ENCODE results near the gene DHRS1.

DHRS1 gene

DNA sequence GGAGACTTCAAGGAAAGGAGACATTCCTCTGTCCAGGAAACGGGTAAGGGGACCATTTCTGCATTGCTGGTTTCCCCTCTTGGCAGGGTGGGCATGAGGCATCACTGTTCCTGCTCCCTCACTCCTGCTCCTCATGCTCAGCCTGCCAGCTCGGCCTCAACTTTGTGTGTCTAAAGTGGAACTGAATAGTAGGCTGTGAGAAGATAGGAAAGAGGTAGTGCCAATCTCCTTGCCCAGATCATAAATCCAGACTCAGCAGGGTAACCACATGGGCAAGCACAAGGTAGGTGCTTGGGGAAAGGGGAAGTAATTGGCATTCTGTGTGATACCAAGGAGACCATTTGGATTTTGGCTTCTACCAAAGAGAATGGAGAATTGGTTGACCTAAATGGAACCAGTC is 14.3 kb upstream of the DHRS1 start:
- Histone ChIP-seq H3K27me3 (ENCODE audit: control insufficient read depth, insufficient read depth, low read length) (peaks cover 10% of the 10 kb centered on the region), H3K4me2 (ENCODE audit: low read length) (no peak overlapping the region), H3K4me3 (ENCODE audit: low read length) (no peak overlapping the region), H3K9ac (ENCODE audit: low read depth, low read length) (no peak overlapping the region), H3K36me3 (ENCODE audit: insufficient read depth, low read length) (no peaks in the 10 kb centered on the region), H3K4me1 (ENCODE audit: control insufficient read depth, insufficient read depth, low read length) (peaks cover 32% of the 10 kb centered on the region), H3K9me3 (replicated peaks; ENCODE audit: low read length) (no peaks in the 10 kb centered on the region)

DNA sequence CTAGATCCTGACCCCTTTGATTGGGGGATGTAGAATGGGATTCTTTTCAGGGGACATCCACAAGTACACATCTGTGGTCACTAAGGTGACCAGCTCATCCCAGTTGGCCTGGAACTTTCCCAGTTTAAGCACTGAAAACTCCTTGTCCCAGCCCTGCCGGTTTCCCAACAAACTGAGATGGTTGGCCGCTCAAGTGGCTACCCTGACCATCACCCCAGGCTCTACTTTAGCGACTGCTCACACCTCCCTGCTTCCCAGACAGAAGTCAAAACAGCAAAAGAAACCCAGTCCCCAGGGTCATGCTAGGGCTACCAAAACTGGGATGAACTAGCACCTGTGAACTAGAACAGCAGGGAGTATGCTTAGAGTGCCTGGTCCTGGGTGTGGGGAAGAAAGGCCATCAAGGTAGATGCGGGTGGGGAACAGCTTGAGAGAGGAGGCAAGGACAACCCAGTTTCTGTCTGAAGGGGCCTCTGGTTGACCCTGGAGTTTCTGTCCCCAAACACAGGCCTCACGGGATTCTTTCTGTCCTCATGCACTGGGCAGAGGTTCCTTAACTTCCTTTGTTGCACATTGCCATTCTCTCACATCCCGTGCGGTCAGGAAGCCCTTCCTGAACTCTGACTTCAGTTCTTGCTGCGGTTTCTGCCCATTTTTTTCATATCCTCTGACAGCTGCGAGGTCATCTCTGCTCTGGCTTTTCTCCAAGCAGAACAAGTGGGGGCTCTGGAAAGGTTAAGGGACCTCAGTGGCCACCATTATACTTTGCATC is 13.3 kb upstream of the DHRS1 start:
- H3K36me3 ChIP-seq (ENCODE audit: insufficient read depth, low read length): no peaks in the 10 kb centered on the region
- peaks cover under 1% of the 10 kb centered on the region for H3K27me3 ChIP-seq (ENCODE audit: control insufficient read depth, insufficient read depth, low read length)
- H3K4me3 ChIP-seq (ENCODE audit: low read length): no peak overlapping the region
- H3K4me1 ChIP-seq (ENCODE audit: control insufficient read depth, insufficient read depth, low read length): peaks cover 32% of the 10 kb centered on the region
- no peaks in the 10 kb centered on the region for H3K9me3 ChIP-seq (replicated peaks; ENCODE audit: low read length)
- no peak overlapping the region for H3K4me2 ChIP-seq (ENCODE audit: low read length)
- no peak overlapping the region for H3K9ac ChIP-seq (ENCODE audit: low read depth, low read length)

DNA sequence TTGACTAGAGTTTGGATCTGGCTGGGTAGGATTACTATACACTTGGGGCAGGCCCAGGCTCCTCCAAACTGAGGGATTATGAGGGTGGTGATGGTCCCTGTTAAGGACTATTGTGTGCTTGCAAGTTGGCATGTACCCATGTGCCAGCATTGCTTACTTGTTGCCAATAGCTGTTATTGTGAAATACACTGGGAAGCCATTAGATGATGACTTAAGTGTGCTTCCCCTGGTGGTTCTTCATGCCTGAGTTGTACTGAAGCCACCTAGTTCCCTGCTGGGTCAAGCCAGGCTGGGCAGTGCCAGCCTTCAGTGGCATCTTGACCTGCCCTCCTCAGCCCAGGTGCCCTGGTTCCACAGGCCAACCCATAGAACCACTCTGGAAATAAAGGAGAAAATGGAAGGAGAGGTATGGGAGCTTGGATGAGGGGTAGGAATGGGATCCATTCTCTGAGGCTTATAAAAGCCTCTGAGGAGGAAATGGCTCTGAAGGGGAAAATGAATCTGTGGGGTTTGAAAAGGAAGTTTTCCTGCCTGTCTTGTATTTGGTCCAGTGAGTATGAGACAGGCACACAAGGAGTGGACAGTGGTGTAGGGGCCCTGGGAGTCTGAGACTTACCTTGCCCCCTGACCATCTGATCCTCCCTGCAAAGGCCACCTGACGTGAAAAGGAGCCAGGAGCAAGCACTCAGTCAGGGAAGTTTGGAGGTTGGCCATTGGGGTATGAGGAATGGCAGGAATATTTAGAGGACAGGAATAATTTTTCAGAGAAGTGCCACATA is 12.4 kb upstream of the DHRS1 start:
- peaks cover 24% of the 10 kb centered on the region for H3K4me1 ChIP-seq (ENCODE audit: control insufficient read depth, insufficient read depth, low read length)
- no peak overlapping the region for H3K4me3 ChIP-seq (ENCODE audit: low read length)
- no peaks in the 10 kb centered on the region for H3K9me3 ChIP-seq (replicated peaks; ENCODE audit: low read length)
- no peaks in the 10 kb centered on the region for H3K27me3 ChIP-seq (ENCODE audit: control insufficient read depth, insufficient read depth, low read length)
- H3K4me2 ChIP-seq (ENCODE audit: low read length): no peak overlapping the region
- H3K36me3 ChIP-seq (ENCODE audit: insufficient read depth, low read length): peaks cover under 1% of the 10 kb centered on the region
- H3K9ac ChIP-seq (ENCODE audit: low read depth, low read length): no peak overlapping the region

DNA sequence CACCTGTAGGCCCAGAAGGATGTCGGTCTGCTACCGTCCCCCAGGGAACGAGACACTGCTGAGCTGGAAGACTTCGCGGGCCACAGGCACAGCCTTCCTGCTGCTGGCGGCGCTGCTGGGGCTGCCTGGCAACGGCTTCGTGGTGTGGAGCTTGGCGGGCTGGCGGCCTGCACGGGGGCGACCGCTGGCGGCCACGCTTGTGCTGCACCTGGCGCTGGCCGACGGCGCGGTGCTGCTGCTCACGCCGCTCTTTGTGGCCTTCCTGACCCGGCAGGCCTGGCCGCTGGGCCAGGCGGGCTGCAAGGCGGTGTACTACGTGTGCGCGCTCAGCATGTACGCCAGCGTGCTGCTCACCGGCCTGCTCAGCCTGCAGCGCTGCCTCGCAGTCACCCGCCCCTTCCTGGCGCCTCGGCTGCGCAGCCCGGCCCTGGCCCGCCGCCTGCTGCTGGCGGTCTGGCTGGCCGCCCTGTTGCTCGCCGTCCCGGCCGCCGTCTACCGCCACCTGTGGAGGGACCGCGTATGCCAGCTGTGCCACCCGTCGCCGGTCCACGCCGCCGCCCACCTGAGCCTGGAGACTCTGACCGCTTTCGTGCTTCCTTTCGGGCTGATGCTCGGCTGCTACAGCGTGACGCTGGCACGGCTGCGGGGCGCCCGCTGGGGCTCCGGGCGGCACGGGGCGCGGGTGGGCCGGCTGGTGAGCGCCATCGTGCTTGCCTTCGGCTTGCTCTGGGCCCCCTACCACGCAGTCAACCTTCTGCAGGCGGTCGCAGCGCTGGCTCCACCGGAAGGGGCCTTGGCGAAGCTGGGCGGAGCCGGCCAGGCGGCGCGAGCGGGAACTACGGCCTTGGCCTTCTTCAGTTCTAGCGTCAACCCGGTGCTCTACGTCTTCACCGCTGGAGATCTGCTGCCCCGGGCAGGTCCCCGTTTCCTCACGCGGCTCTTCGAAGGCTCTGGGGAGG is 11.3 kb upstream of the DHRS1 start, which contains the start of gene LTB4R:
Gene LTB4R (plus strand): TSS at position 857 of the 959 bp plus-strand sequence. CDS start 4,150 bp downstream, outside the sequence.
- peaks cover 9% of the 10 kb centered on the region for H3K36me3 ChIP-seq (ENCODE audit: insufficient read depth, low read length)
- no peaks in the 10 kb centered on the region for H3K27me3 ChIP-seq (ENCODE audit: control insufficient read depth, insufficient read depth, low read length)
- H3K9me3 ChIP-seq (replicated peaks; ENCODE audit: low read length): no peaks in the 10 kb centered on the region
- peak within 1 kb of the TSS; percentile 75 for H3K4me2 ChIP-seq (ENCODE audit: low read length)
- H3K9ac ChIP-seq (ENCODE audit: low read depth, low read length): no peak within 1 kb of the TSS
- H3K4me1 ChIP-seq (ENCODE audit: control insufficient read depth, insufficient read depth, low read length): peaks cover 16% of the 10 kb centered on the region
- H3K4me3 ChIP-seq (ENCODE audit: low read length): no peak within 1 kb of the TSS

DNA sequence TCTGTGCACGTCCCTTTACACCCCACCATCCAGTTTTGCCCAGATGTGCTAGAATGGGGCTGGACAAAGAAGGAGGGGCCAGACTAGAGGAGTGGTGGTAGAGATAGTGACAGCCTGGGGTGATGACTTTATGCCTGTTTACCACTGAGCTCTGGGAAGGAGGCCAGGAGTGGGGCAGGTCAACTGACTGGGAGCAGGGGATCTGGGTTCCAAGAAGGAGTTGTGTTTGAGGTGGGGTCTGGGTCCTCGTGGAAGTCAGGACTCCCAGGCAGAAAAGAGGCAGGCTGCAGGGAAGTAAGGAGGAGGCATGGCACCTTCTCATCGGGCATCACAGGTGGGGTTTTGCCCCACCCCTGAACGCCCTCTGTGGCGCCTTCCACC is 10.7 kb upstream of the DHRS1 start:
- H3K4me2 ChIP-seq (ENCODE audit: low read length): peak overlapping the region; percentile 75
- H3K36me3 ChIP-seq (ENCODE audit: insufficient read depth, low read length): peaks cover 16% of the 10 kb centered on the region
- H3K4me1 ChIP-seq (ENCODE audit: control insufficient read depth, insufficient read depth, low read length): peaks cover 15% of the 10 kb centered on the region
- H3K9me3 ChIP-seq (replicated peaks; ENCODE audit: low read length): no peaks in the 10 kb centered on the region
- H3K4me3 ChIP-seq (ENCODE audit: low read length): no peak overlapping the region
- no peaks in the 10 kb centered on the region for H3K27me3 ChIP-seq (ENCODE audit: control insufficient read depth, insufficient read depth, low read length)
- no peak overlapping the region for H3K9ac ChIP-seq (ENCODE audit: low read depth, low read length)

DNA sequence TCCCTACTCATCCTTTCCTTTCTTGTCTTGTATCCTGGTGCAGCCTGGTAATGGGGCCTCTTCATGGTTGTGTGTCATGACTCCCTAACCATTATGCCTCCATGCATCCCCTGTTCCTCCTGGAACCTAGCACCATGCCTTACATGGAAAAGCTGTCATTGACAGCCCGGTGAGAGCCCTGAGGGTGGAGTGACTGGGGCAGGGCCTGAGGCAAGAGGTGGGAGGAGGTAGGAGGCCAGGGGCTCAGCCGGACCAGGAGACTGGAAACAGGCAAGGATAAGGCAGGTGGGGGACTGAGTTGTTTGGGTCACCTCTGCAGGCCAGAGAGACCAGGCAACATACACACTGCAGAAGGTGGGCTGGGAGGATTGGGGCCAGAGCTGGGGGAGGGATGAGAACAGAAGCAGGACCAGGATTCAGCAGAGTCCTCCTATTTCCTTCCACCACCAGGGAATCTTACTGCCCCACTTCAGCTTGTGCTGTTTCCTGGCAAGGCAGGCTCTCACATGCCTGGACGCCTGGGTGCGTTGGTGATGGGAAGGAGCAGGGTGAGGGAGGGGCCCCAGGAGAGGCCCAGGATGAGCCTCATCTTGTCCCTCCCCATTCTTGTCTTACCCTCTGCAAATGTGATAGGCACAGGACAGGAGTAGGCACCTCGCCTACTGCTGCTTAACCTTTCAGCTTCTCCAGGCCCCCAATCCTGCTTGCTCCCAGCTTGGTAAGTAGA is 10.1 kb upstream of the DHRS1 start, which contains the start of gene LTB4R2:
Gene LTB4R2 (plus strand): TSS at position 603 of the 727 bp plus-strand sequence. CDS start 525 bp downstream, outside the sequence.
- peaks cover 22% of the 10 kb centered on the region for H3K36me3 ChIP-seq (ENCODE audit: insufficient read depth, low read length)
- H3K27me3 ChIP-seq (ENCODE audit: control insufficient read depth, insufficient read depth, low read length): no peaks in the 10 kb centered on the region

DNA sequence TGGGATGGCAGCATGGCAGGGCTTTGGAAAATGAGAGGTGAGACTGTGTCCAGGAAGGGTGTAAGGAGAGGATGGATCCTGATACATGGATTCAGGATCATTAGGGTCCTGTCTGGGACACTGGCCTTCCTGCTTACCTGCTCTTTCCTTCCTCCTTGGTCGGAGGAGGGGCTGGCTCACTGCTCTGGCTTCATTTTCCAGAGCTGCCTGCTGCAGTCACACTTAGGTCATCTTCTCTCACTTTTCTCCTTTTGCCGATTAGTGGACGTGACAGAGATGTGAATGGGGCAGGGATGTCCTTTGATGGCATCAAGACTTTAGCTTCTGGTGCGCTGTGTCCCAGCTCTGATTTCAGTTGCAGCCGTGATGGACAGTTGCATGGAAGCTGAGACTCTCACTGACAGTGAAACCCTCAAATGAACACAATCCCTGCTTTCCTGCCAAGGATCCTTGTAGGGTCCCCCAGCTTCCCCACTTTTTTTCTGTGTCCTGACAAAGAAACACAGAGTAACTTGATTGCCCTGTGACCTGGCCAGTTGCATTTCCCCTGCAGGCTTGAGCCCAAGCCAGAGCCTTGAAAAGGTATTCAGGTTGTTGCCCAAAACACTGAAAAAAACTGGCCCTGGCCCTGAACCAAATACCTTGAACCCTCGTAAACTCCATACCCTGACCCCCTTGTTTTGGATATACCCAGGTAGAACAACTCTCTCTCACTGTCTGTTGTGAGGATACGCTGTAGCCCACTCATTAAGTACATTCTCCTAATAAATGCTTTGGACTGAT is 9.0 kb upstream of the DHRS1 start:
- H3K9me3 ChIP-seq (replicated peaks; ENCODE audit: low read length): no peaks in the 10 kb centered on the region
- peaks cover 15% of the 10 kb centered on the region for H3K4me1 ChIP-seq (ENCODE audit: control insufficient read depth, insufficient read depth, low read length)
- no peak overlapping the region for H3K4me3 ChIP-seq (ENCODE audit: low read length)
- no peak overlapping the region for H3K4me2 ChIP-seq (ENCODE audit: low read length)
- no peak overlapping the region for H3K9ac ChIP-seq (ENCODE audit: low read depth, low read length)
- H3K36me3 ChIP-seq (ENCODE audit: insufficient read depth, low read length): peaks cover 33% of the 10 kb centered on the region
- H3K27me3 ChIP-seq (ENCODE audit: control insufficient read depth, insufficient read depth, low read length): no peaks in the 10 kb centered on the region

More for the DNA sequence above, 10.1 kb upstream of the DHRS1 start, which contains the start of gene LTB4R2:
- Histone ChIP-seq H3K4me3 (ENCODE audit: low read length) (no peak within 1 kb of the TSS), H3K4me1 (ENCODE audit: control insufficient read depth, insufficient read depth, low read length) (peaks cover 15% of the 10 kb centered on the region), H3K4me2 (ENCODE audit: low read length) (peak within 1 kb of the TSS; percentile 75), H3K9ac (ENCODE audit: low read depth, low read length) (no peak within 1 kb of the TSS), H3K9me3 (replicated peaks; ENCODE audit: low read length) (no peaks in the 10 kb centered on the region)

DNA sequence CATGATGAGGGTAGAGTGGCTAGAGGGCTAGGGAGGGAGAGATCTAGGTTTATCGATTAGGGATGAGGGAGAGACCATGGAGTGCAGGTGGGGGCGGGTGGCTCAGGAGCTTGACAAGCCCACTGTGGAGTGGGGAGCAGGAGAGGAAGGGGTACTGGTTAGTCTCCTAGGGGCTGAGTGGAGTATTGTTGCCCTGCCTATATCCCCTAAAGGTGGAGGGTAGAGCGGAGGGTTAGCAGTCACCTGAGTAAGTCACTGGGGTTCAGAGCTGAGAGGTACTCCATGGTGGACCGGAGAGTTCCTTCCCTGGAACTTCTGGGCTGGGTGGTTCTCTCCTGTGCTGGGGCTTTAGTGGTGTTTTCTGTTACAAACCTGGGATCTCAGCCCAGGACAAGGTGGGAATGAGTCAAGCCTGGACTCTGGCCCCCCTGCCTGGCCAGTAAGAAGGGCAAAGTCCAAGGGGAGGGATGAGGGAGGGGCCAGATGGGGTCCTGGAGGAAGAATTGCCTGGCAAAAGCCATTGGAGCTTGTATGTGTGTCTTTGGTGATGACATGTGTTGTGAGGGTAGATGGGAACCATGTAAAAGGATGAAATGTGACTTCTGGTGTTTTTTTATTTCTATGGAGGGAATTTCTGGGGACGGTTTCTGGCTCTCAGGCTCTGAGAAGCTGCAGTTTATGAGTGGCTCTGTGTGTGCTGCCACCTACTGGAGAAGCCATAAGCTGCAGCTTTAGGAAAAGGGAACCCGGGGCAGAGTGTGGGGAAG is 8.2 kb upstream of the DHRS1 start, which contains the start of gene CIDEB:
Gene CIDEB (minus strand): TSS at position 403 of the 767 bp plus-strand sequence. CDS start 119 bp downstream, at position 284.
- Histone ChIP-seq H3K9ac (ENCODE audit: low read depth, low read length) (no peak within 1 kb of the TSS), H3K4me2 (ENCODE audit: low read length) (no peak within 1 kb of the TSS), H3K4me1 (ENCODE audit: control insufficient read depth, insufficient read depth, low read length) (peaks cover 15% of the 10 kb centered on the region), H3K36me3 (ENCODE audit: insufficient read depth, low read length) (peaks cover 39% of the 10 kb centered on the region), H3K27me3 (ENCODE audit: control insufficient read depth, insufficient read depth, low read length) (no peaks in the 10 kb centered on the region), H3K4me3 (ENCODE audit: low read length) (no peak within 1 kb of the TSS), H3K9me3 (replicated peaks; ENCODE audit: low read length) (no peaks in the 10 kb centered on the region)

DNA sequence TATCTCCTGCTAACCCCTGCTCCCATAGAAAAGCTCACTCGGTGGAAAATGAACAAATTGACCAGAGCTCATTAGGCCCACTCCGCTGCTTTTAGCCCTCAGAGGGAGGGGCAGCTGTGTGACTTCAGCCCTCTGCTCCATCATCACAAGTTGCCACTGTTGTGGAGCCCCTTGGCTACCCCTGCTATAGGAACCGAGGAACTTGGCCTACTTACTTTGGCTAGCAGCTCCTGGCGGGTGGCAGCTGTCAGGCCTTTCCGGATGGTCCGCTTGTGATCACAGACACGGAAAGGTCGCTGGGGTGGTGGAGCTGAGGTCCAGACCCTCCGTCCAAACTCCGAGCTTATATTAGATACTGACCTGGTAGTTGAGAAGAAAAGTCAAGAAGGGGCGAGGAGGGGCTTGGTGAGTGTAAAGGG is 7.6 kb upstream of the DHRS1 start:
- Histone ChIP-seq H3K9me3 (replicated peaks; ENCODE audit: low read length) (no peaks in the 10 kb centered on the region), H3K9ac (ENCODE audit: low read depth, low read length) (no peak overlapping the region), H3K4me3 (ENCODE audit: low read length) (no peak overlapping the region), H3K4me1 (ENCODE audit: control insufficient read depth, insufficient read depth, low read length) (peaks cover 15% of the 10 kb centered on the region), H3K4me2 (ENCODE audit: low read length) (no peak overlapping the region), H3K36me3 (ENCODE audit: insufficient read depth, low read length) (peaks cover 45% of the 10 kb centered on the region), H3K27me3 (ENCODE audit: control insufficient read depth, insufficient read depth, low read length) (no peaks in the 10 kb centered on the region)

All from skeletal muscle satellite cell (primary cell).